Upper lobe of left lung (tissue), 6 donors: ENCODE results near the gene DSTN. TPM values are rescaled to one million over a fixed set of nuclear protein-coding genes. Genes with fewer than 3 reads are reported as not detected.

Source experiments
- ATAC-seq, 2 donors: fragments of 200-7000 bp; cut with Tn5 transposase; one replicate each; pipeline ENCODE4 v1.9.1; 2022; ENCODE audit warnings: mild to moderate bottlenecking in 2 of 2, moderate library complexity in 2 of 2; ENCODE audit not compliant: low FRiP score in 2 of 2
- DNase-seq, 2 donors: peaks; one replicate each; pipeline ENCODE4 v3.0.0-alpha.2; 2019 to 2020
- H3K27ac ChIP-seq, 4 donors: fragments of 200-600 bp; sonication (generic); one replicate each; pipeline ENCODE4 v1.5.1; 2016 to 2019
- H3K27me3 ChIP-seq, 4 donors: fragments of 200-600 bp; sonication (generic); one replicate each; pipeline ENCODE4 v1.5.1; 2017 to 2019
- H3K36me3 ChIP-seq, 4 donors: fragments of 200-600 bp; sonication (generic); one replicate each; pipeline ENCODE4 v1.5.1; 2016 to 2019
- H3K4me1 ChIP-seq, 4 donors: fragments of 200-600 bp; sonication (generic); one replicate each; pipeline ENCODE4 v1.5.1; 2018 to 2019
- H3K4me3 ChIP-seq, 4 donors: fragments of 200-600 bp; sonication (generic); one replicate each; pipeline ENCODE4 v1.5.1; 2017 to 2019; ENCODE audit warnings: mild to moderate bottlenecking in 2 of 4, moderate library complexity in 1 of 4
- H3K9me3 ChIP-seq, 4 donors: fragments of 200-600 bp; sonication (generic); one replicate each; pipeline ENCODE4 v1.5.1; 2018 to 2019
- EP300 ChIP-seq, 4 donors: sonication (generic); formaldehyde crosslinking; IDR thresholded peaks; one replicate each; pipeline ENCODE4 v1.5.1; 2017; ENCODE audit warnings: antibody characterized with exemption in 4 of 4, control low read depth in 2 of 4
- POLR2A ChIP-seq, 4 donors: fragments of 450-650 bp; IDR thresholded peaks; one replicate each; pipeline ENCODE4 v1.5.1; 2016 to 2017; ENCODE audit warnings: antibody characterized with exemption in 4 of 4, mild to moderate bottlenecking in 2 of 4
- POLR2AphosphoS5 ChIP-seq, 2 donors: sonication (generic); formaldehyde crosslinking; IDR thresholded peaks; one replicate each; pipeline ENCODE4 v1.5.1; 2017; ENCODE audit warnings: antibody characterized with exemption in 2 of 2
- WGBS, 2 donors: methylation state at CpG; one replicate each; pipeline ENCODE4 v1.1.5; 2017 to 2018; 5-methylcytosine and 5-hydroxymethylcytosine counted together
- total RNA-seq, 6 donors: library from RNA; depleted of rRNA in 4 of 6; stranded (reverse); fragments of >200 nt in 4 of 6; gene quantifications; one replicate each; pipeline versions ENCODE4 v1.1.0 to v1.2.1, GENCODE V29; 2016 to 2021
- TF ChIP-seq, protein P1 (sequence below), 6 experiments: fragments of 450-650 bp in 4 of 6; fragments of 200-600 bp in 2 of 6; sonication (generic) in 2 of 6; IDR thresholded peaks; one replicate each; pipeline ENCODE4 v1.5.1; 2016 to 2019; ENCODE audit warnings: antibody characterized with exemption in 6 of 6
- donor health status: DM: no; HTN: no; CAD: no; lungs with moderate emphysema.
- donor health status: DM: no; HTN: yes; CAD: no; lungs with severe emphysema.

Gene DSTN
- total RNA-seq, 6 donors from 2014 or later = 235 to 735 (median 513) TPM

DNA sequence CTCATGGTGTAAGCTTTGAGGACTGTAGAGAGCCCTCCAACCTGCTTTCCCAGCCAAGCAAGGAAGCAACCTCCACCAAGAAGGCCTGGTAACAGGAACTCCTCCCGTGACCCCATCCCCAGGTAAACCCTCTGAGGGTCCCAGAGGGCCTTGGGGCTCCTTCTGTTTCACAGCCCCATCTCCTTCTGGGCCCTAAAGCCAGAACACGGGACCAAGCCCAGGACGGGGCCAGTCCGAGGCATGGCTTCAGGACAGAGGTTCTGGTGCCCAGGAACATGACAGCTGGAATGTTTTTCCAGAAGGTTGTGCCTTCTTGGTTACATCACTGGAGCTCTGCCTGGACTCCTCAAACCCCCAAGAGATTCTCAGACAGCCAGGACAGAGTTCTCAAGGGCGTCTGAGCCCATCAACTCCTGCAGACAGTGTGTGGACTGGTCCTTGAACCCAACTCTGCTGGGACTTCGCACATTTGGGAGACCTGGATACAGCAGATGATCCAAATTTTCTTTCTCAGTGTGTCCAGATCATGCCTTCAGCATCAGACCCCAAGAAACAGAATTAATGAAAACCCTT lies 69.0 kb downstream of the DSTN start:
- no peak overlapping the region for H3K4me3 ChIP-seq
- TF ChIP-seq, protein P1, sequence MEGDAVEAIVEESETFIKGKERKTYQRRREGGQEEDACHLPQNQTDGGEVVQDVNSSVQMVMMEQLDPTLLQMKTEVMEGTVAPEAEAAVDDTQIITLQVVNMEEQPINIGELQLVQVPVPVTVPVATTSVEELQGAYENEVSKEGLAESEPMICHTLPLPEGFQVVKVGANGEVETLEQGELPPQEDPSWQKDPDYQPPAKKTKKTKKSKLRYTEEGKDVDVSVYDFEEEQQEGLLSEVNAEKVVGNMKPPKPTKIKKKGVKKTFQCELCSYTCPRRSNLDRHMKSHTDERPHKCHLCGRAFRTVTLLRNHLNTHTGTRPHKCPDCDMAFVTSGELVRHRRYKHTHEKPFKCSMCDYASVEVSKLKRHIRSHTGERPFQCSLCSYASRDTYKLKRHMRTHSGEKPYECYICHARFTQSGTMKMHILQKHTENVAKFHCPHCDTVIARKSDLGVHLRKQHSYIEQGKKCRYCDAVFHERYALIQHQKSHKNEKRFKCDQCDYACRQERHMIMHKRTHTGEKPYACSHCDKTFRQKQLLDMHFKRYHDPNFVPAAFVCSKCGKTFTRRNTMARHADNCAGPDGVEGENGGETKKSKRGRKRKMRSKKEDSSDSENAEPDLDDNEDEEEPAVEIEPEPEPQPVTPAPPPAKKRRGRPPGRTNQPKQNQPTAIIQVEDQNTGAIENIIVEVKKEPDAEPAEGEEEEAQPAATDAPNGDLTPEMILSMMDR (IDR thresholded peaks at IDR 0.05) = no peak
- TF ChIP-seq POLR2A (IDR thresholded peaks at IDR 0.05) = no peak
- TF ChIP-seq EP300 (IDR thresholded peaks at IDR 0.05) = no peak
- TF ChIP-seq POLR2AphosphoS5 (IDR thresholded peaks at IDR 0.05) = no peak
- WGBS, 2 donors = 63 to 66% methylated on average over 6 of the region's 6 CpGs
- peaks cover 4 to 90% (median 76%) of the 10 kb centered on the region in 4 donors for H3K36me3 ChIP-seq
- peak overlapping the region in 1 of 4 donors; percentile 36 for H3K27ac ChIP-seq
- DNase-seq = peak in 1 of 2 donors; percentile 63
- H3K9me3 ChIP-seq = no peaks in the 10 kb centered on the region
- H3K4me1 ChIP-seq = peaks cover 12 to 37% (median 25%) of the 10 kb centered on the region in 4 donors
- no peak for ATAC-seq
- H3K27me3 ChIP-seq = no peaks in the 10 kb centered on the region

DNA sequence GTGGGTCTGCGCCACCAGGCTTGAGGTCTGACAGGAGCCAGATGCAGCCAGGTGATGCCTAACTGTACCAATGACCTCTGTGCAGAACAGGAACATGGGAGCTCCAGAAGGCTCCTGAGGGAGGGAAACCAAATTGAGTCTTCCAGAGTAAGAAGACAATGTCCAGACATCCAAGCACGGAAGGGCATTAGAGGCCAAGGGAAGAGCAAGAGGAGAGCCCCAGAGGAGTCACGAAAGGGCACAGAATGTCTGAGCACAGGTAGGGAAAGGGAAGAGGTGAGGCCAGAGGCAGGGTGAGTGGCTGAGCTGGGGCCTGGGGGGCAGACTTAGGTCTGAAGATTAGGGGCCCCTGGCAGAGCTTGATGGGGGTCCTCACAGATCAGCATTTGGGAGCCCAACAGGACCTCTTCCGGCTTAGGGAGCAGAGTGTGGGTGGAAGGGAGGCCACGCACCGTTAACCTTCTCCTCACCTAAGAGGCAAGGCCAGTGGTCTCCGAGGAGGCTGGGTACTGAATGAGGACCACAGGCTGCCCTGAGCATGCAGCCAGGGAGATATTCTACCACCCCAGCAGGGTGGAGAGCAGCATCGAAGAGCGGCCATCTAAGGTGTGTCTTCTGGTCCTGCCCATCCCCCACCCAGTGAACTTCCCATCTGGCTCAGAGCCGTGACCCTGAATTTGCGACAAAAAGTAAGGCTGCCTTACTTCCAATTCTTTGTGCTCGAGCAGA lies 70.4 kb downstream of the DSTN start:
- Histone ChIP-seq H3K4me3 (no peak overlapping the region), H3K9me3 (no peaks in the 10 kb centered on the region), H3K27ac (no peak overlapping the region), H3K27me3 (no peaks in the 10 kb centered on the region), H3K36me3 (peaks cover 4 to 76% (median 63%) of the 10 kb centered on the region in 4 donors), H3K4me1 (peaks cover 10 to 41% (median 26%) of the 10 kb centered on the region in 4 donors)
- ATAC-seq (no peak), DNase-seq (no peak)
- no peak for TF ChIP-seq POLR2AphosphoS5 (IDR thresholded peaks at IDR 0.05)
- TF ChIP-seq, protein P1 (IDR thresholded peaks at IDR 0.05) = no peak
- TF ChIP-seq POLR2A (IDR thresholded peaks at IDR 0.05) = no peak
- TF ChIP-seq EP300 (IDR thresholded peaks at IDR 0.05) = no peak
- 94 to 96% methylated on average over 9 to 12 of the region's 12 CpGs for whole genome bisulfite sequencing, 2 donors

DNA sequence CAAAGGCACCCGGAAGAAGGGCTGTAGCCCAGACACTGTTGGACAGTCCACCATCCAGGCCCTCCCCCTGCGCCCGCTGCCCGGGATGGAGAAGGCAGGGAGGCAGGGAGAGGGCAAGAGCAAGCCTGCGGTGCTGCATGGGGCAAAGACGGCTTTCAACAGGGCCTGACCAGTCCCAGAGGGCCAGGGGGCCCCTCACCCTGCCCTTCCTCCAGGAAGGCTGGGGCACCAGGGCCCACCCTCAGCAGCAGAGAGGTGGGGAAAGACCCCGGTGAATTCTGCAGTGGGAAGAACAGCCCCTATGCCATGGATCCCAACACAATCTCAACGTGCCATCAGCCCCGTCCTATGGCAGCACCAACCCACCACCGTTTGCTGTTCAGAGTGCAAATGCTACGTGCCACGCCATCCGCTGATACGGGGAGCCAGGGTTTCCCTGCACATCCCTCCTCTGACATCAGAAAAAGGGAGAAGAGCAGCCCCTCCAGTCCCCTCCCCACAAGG lies 71.1 kb downstream of the DSTN start:
- Histone ChIP-seq H3K36me3 (peaks cover 4 to 70% (median 57%) of the 10 kb centered on the region in 4 donors), H3K4me1 (peaks cover 6 to 38% (median 25%) of the 10 kb centered on the region in 4 donors), H3K9me3 (no peaks in the 10 kb centered on the region), H3K4me3 (no peak overlapping the region), H3K27ac (no peak overlapping the region), H3K27me3 (no peaks in the 10 kb centered on the region)
- DNase-seq (no peak), ATAC-seq (peak in 1 of 2 donors; percentile 5)
- TF ChIP-seq POLR2AphosphoS5 (IDR thresholded peaks at IDR 0.05) (no peak), POLR2A (IDR thresholded peaks at IDR 0.05) (no peak), EP300 (IDR thresholded peaks at IDR 0.05) (no peak)
- TF ChIP-seq, protein P1 (IDR thresholded peaks at IDR 0.05) = no peak
- 95 to 96% methylated on average over 6 to 14 of the region's 14 CpGs for WGBS, 2 donors

DNA sequence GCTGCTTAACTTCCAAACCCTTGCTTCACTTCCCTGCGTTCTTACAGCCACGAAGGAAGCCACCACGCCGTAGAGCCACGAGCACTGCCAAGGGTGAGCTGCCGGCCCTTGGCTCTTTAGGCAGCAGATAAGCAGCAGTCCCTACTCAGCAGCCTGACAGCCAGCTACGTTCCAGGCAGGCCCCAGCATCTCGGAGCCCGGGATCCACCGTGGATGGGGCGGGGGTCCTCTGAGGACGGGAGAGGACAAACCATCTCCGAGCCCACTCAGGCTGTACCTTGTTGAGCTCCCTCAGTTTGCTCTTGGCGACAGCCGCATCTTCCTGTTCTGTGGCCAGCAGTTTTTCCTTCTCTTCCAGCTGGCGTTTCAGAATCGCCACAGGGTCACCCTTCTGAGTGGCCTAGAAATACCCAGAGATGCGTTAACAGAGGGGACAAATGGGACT lies 71.7 kb downstream of the DSTN start:
- Histone ChIP-seq H3K27ac (no peak overlapping the region), H3K4me1 (peaks cover under 1 to 37% (median 20%) of the 10 kb centered on the region in 4 donors), H3K36me3 (peaks cover 4 to 63% (median 52%) of the 10 kb centered on the region in 4 donors), H3K27me3 (no peaks in the 10 kb centered on the region), H3K9me3 (no peaks in the 10 kb centered on the region), H3K4me3 (no peak overlapping the region)
- ATAC-seq (no peak), DNase-seq (no peak)
- TF ChIP-seq POLR2A (IDR thresholded peaks at IDR 0.05) = no peak
- TF ChIP-seq, protein P1 (IDR thresholded peaks at IDR 0.05) = no peak
- TF ChIP-seq POLR2AphosphoS5 (IDR thresholded peaks at IDR 0.05) = no peak
- TF ChIP-seq EP300 (IDR thresholded peaks at IDR 0.05) = no peak
- WGBS, 2 donors = 83 to 89% methylated on average over 9 to 18 of the region's 18 CpGs
